SKM-1 (cell line): ENCODE measurements around the gene CMTM2.
"Not testable (repeated sequence)": the region's sequence is repeated elsewhere in the genome, so short reads cannot be mapped to it uniquely, and the experiment has no call there.

ENCODE experiments used
- DNase-seq: peaks from one replicate; lab custom pipeline; 2025; ENCODE audit not compliant: unreplicated experiment; lab: John Stamatoyannopoulos, UW

Gene CMTM2

DNA sequence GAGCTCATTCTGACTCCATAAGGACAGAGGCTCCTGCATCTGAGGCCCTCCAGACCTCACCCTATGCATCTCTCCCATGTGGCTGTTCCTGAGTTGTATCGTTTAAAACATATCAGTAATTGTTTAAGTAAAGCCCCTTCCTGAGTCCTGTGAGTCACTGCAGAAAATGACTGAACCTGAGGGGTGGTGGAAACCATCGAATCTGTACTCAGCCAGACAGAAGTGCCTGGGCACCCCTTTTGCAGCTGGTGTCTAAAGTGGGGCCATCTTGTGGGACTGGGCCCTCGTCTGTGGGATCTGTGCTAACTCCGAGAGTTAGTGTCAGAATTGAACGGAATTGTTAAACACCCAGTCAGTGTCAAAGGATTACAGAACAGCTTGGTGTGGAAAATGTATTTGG is 50.6 kb downstream of the CMTM2 start:
- no peak for DNase-seq

DNA sequence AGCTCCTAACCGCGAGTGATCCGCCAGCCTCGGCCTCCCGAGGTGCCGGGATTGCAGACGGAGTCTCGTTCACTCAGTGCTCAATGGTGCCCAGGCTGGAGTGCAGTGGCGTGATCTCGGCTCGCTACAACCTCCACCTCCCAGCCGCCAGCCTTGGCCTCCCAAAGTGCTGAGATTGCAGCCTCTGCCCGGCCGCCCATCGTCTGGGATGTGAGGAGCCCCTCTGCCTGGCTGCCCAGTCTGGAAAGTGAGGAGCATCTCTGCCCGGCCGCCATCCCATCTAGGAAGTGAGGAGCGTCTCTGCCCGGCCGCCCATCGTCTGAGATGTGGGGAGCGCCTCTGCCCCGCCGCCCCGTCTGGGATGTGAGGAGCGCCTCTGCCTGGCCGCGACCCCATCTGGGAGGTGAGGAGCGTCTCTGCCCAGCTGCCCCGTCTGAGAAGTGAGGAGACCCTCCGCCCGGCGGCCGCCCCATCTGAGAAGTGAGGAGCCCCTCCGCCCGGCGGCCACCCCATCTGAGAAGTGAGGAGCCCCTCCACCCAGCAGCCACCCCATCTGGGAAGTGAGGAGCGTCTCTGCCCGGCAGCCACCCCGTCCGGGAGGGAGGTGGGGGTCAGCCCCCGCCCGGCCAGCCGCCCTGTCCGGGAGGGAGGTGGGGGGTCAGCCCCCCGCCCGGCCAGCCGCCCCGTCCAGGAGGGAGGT is 51.4 kb downstream of the CMTM2 start:
- not testable (repeated sequence) for DNase-seq

DNA sequence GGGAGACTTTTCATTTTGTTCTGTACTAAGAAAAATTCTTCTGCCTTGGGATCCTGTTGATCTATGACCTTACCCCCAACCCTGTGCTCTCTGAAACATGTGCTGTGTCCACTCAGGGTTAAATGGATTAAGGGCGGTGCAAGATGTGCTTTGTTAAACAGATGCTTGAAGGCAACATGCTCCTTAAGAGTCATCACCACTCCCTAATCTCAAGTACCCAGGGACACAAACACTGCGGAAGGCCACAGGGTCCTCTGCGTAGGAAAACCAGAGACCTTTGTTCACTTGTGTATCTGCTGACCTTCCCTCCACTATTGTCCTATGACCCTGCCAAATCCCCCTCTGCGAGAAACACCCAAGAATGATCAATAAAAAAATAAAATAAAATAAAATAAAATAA is 52.3 kb downstream of the CMTM2 start:
- DNase-seq = not testable (repeated sequence)

DNA sequence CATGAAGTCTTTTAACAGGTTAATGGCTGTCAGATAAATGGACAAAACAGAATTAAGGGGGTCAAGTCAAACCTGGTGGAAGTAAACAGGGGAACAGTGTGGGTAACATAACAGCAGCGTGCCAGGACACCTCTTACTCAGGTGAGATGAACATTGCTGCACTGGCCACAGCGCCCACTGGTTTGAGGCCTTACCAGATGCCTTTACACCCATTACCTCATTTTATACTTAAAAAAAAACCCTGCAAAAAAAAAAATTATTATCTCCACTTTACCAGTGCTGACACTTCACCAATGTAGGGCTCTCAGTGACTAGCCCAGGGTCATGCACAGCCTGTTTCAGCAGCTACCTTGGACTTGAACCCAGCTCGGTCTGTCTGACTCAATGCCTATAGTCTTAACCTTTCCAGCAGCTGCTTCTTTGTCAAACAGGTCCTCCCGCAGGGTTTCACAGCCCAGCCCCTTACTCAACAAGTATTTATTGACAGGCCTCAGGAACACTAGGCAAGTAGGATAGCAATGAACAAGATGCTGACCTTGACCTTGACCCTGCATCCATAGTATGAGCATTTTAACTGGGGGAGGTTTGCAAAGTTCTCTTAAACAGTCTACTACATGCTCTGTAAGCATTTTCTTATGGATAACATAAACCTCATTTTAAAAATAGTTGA is 55.4 kb downstream of the CMTM2 start:
- DNase-seq = no peak

DNA sequence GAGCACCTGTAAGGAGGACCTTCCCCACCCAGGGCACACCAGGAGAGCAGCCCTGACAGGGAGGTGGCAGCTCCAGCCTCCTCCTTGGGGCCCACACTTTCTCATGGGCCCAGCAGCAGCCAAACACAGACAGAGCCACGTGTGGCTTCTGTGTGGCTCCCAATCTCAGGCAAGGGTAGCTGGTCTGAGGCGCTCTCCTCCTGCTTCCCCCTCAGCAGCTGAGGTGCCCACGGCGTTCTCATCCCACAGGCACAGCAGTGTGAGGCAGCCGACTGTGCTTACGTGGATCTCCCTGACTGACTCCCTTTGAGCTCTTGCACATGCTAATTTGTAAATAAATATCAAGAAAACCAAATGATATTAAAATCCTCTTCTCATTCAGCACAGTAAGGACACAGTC is 56.1 kb downstream of the CMTM2 start:
- DNase-seq = no peak

DNA sequence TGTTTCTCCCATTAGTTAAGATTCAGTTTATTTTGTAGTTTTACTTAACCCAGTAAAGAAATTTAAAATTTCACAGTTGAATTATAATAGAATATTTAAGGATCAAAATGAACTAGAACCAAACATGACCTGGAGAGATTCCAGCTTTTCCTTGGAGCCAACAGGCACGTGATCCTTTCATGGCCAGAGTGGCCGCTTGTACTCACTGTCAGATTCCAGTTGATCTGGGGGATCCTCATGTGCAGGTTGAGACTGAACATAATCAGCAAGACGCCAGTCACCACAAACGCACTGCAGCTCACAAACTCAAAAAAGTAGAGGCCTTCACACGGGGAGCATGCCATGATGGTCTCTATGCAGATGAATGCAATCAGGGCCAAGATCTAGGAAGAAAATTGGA is 56.9 kb downstream of the CMTM2 start:
- DNase-seq = no peak

DNA sequence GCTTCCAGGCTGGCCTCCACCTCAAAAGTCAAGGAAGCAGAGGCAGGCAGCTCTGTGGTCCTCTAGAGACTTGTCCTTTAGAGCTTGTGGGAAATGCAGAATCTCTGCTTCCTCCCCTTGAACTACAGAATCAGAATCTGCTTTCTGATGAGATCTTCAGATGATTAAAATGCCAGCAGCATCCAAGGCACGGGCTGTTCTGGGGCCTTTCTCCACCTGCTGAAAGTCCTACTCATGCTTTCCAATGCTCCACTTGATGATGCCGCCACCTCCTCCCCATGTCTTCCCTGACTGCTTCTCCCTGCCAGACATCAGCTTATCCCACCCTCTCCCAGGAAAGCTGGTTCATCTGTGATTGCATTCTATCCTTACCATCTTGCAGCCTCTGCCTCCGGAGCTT is 58.5 kb downstream of the CMTM2 start:
- DNase-seq = no peak
